Measurements from ENCODE around the gene NEUROD4.
A peak's percentile ranks its signal among the peaks of the same experiment; 100 is the strongest.
"Not testable (repeated sequence)": the region's sequence is repeated elsewhere in the genome, so short reads cannot be mapped to it uniquely, and the experiment has no call there.

Gene NEUROD4

GRCh38 chr12:55019784-55020183, at the start of gene NEUROD4:
Gene NEUROD4 (plus strand): TSS chr12:55019974. CDS start chr12:55026440, 6,466 bp downstream.
- peak; percentile 39 to 55 for DNase-seq

- no peak for DNase-seq
Measured at GRCh38 chr12:54970741-54971140, 49.0 kb upstream of the NEUROD4 start.

GRCh38 chr12:54973556-54973955, 46.2 kb upstream of the NEUROD4 start:
- no peak for DNase-seq

GRCh38 chr12:54974279-54974678, 45.5 kb upstream of the NEUROD4 start:
- DNase-seq, result no peak

- no peak for DNase-seq
Measured at GRCh38 chr12:54975272-54975671, 44.5 kb upstream of the NEUROD4 start.

GRCh38 chr12:54975875-54976274, 43.9 kb upstream of the NEUROD4 start:
- DNase-seq, result no peak

GRCh38 chr12:54977155-54977554, 42.6 kb upstream of the NEUROD4 start:
- no peak for DNase-seq

- no peak for DNase-seq
Measured at GRCh38 chr12:54977857-54978256, 41.9 kb upstream of the NEUROD4 start.

GRCh38 chr12:54980341-54980740, 39.4 kb upstream of the NEUROD4 start:
- DNase-seq, result no peak

- DNase-seq, result no peak
Measured at GRCh38 chr12:54981796-54982195, 38.0 kb upstream of the NEUROD4 start.

- no peak for DNase-seq
Measured at GRCh38 chr12:54983536-54984101, 36.2 kb upstream of the NEUROD4 start.

GRCh38 chr12:54984658-54985376, 35.0 kb upstream of the NEUROD4 start, which contains the start of gene TESPA1:
Gene TESPA1 (minus strand): TSS chr12:54984762. CDS start chr12:54974562, 10,200 bp downstream.
- DNase-seq, result peak; percentile 65 to 78

- not testable (repeated sequence) for DNase-seq
Measured at GRCh38 chr12:54986773-54987172, 33.0 kb upstream of the NEUROD4 start.

- DNase-seq, result no peak
Measured at GRCh38 chr12:54987611-54988231, 32.1 kb upstream of the NEUROD4 start.

- DNase-seq, result no peak
Measured at GRCh38 chr12:54988402-54989054, 31.2 kb upstream of the NEUROD4 start.

- DNase-seq, result no peak
Measured at GRCh38 chr12:54989829-54990228, 29.9 kb upstream of the NEUROD4 start.

- no peak for DNase-seq
Measured at GRCh38 chr12:54991161-54991990, 28.4 kb upstream of the NEUROD4 start.

- no peak for DNase-seq
Measured at GRCh38 chr12:54991991-54992375, 27.8 kb upstream of the NEUROD4 start.

GRCh38 chr12:54993181-54993835, 26.5 kb upstream of the NEUROD4 start:
- peak; percentile 83 for DNase-seq

- DNase-seq, result no peak
Measured at GRCh38 chr12:54996205-54996604, 23.6 kb upstream of the NEUROD4 start.

- DNase-seq, result no peak
Measured at GRCh38 chr12:54997929-54998522, 21.7 kb upstream of the NEUROD4 start.
